GM19397 (cell line): ENCODE data around the gene RAPGEF4.

Source experiments
- ATAC-seq: cut with Tn5 transposase; IDR thresholded peaks from one replicate; pipeline ENCODE4 v1.9.1; 2021; ENCODE audit warnings: mild to moderate bottlenecking, moderate library complexity; ENCODE audit not compliant: unreplicated experiment

Gene RAPGEF4

GRCh38 chr2:172821370-172822338, 86.0 kb downstream of the RAPGEF4 start:
- no peak for ATAC-seq

- no peak for ATAC-seq
Measured at GRCh38 chr2:172822585-172822984, 86.9 kb downstream of the RAPGEF4 start.

- no peak for ATAC-seq
Measured at GRCh38 chr2:172823261-172823850, 87.7 kb downstream of the RAPGEF4 start.

- no peak for ATAC-seq
Measured at GRCh38 chr2:172826522-172826921, 90.9 kb downstream of the RAPGEF4 start.

GRCh38 chr2:172829229-172829628, 93.6 kb downstream of the RAPGEF4 start:
- no peak for ATAC-seq

DNA sequence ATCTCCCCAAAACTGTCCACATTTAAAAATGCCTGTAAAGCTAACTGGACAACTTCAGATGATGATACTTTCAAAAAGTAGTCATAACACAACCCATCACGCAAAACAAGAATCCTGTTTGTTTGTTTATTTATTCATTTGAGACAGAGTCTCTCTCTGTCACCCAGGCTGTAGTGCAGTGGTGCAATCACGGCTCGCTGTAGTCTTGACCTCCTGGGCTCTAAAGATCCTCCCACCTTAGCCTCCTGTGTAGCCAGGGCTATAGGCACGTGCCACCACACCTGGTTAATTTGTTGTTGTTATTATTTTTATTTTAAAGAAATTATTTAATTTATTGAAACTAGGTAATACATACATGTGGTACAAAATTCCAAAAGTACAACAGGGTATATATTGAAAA, 94.8 kb downstream of the RAPGEF4 start:
- ATAC-seq: no peak

GRCh38 chr2:172833898-172834297, 98.3 kb downstream of the RAPGEF4 start:
- no peak for ATAC-seq

- ATAC-seq: no peak
Measured at GRCh38 chr2:172834881-172835280, 99.2 kb downstream of the RAPGEF4 start.

DNA sequence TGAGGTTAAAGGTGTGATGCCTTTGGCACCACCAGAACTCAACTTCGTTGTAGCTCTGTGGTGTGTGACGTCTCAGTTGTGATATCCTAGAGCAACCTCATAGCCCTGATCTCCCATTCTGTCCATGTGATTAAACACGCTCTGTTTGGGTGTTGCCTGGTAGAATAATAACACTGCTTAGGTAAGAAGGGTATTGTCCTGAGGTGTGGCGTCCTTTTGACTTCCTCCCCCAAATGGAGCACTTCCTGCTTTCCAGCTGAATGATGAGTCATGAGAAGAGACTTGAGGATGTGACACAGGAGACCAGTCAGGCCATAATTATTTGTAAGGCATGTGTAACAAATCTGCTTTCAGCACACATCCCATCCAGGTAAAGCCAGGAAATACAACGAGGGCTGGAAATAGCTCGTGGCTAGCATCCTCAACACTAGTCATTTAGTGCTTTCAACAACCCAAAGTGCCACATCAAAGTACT, 100.7 kb downstream of the RAPGEF4 start:
- ATAC-seq: no peak

- no peak for ATAC-seq
Measured at GRCh38 chr2:172836827-172837226, 101.2 kb downstream of the RAPGEF4 start.

DNA sequence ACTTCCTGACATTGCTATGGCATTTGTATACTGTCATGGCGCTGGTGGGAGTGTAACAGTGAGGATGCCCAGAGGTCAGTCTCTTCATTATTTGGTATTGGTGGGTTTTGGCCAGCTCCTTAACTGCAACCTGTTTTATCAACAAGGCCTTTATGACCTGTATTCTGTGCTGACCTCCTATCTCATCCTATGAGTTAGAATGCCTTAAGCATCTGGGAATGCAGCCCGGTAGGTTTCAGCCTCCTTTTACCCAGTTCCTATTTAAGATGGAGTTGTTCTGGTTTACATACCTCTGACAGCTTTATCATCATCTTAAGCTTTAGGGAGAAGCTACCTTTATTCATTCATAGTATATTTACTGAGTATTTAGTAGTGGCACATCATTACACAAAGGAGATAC, 103.8 kb downstream of the RAPGEF4 start:
- ATAC-seq: no peak

- ATAC-seq: no peak
Measured at GRCh38 chr2:172842511-172843265, 107.0 kb downstream of the RAPGEF4 start.

GRCh38 chr2:172843266-172843582, 107.6 kb downstream of the RAPGEF4 start:
- no peak for ATAC-seq

GRCh38 chr2:172843902-172844715, 108.5 kb downstream of the RAPGEF4 start:
- ATAC-seq: no peak

- no peak for ATAC-seq
Measured at GRCh38 chr2:172845028-172845630, 109.5 kb downstream of the RAPGEF4 start.

GRCh38 chr2:172846551-172846950, 110.9 kb downstream of the RAPGEF4 start:
- no peak for ATAC-seq

DNA sequence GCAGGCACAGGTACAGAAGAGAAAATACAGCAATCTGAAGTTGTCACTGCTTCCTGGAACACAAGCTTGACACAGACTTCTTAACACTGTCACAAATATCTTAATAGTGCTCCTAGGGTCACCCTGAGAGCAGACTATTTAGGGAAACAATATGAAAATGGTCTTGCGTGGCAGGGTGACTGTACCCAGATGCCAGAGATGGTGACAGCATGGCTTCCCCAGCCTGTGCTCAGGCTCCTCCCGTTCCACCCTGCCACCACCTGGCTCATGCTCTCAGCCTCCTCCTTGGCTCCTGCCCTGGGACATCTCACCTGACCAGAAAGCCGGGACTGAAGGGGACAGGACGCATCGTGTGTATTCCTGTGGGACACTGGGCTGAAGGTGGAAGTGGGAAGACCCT, 111.5 kb downstream of the RAPGEF4 start:
- no peak for ATAC-seq

- no peak for ATAC-seq
Measured at GRCh38 chr2:172848519-172848918, 112.9 kb downstream of the RAPGEF4 start.

DNA sequence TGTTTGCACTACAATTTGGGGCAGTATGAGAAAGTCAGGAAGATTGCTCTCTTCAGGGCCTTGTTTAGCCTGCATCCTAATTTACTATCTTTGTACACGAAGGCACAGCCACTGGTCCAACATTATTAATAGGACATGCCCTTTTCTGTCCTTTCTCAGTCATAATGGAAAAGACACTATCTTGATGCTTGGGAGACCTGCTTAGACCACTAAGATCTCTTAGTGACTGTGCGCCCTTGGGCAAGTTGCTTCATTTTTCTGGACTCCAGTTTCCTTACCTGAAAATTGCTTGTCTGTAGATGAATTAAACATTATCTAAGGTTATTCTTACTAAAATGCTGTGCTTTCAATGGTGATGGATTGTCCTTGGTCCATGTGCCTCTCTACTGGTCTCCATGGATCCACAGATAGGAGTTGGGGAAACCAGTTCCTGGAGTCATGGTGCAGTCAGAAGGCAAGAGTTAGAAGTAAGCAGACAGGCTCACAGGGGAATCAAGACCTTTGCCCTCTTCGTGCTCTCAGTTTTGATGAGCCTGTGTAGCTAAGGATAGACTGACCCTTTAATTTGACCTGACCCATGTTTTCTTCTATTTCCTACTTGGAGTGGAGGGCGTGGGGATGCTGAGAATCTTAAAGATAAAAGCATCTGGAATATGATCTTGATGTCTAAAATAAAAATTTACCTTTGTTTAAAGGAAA, 114.0 kb downstream of the RAPGEF4 start:
- ATAC-seq: no peak

DNA sequence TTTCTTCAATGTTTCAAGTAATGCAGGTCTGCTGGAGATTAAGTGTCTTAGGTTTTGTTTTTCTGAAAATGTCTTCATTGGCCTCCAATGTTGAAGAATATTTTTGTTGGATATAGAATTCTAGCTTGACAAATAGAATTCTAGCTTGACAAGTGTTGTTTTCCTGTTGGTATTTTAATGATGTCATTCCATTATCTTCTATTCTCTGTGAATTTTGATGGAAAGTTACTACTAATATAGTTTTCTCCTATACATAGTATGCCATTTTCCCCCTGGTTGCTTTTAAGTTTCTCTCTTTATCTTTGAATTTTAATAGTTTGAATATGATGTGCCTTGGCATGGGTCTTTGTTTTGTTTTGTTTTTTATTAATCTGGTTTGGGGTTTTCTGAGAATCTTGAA, 119.9 kb downstream of the RAPGEF4 start:
- ATAC-seq: no peak
